Effector memory CD4-positive, alpha-beta T cell (primary cell): Measurements from ENCODE around the gene C8B.

ENCODE experiments used
- DNase-seq, 3 donors: peaks; one replicate each; pipeline ENCODE4 v3.0.0-alpha.2; 2020
- H3K27ac ChIP-seq: 2 replicates; pipeline ENCODE4 v1.7.0; 2013; ENCODE audit warnings: mild to moderate bottlenecking, low read length, moderate library complexity; ENCODE audit not compliant: insufficient read depth, poor library complexity, severe bottlenecking
- H3K27me3 ChIP-seq: replicated peaks from 2 replicates; pipeline ENCODE4 v1.7.0; 2013; ENCODE audit warnings: mild to moderate bottlenecking, low read length; ENCODE audit not compliant: insufficient read depth, control insufficient read depth, poor library complexity, severe bottlenecking
- H3K36me3 ChIP-seq: 2 replicates; pipeline ENCODE4 v1.7.0; 2013; ENCODE audit warnings: mild to moderate bottlenecking, low read length, moderate library complexity; ENCODE audit not compliant: control insufficient read depth, insufficient read depth
- H3K4me1 ChIP-seq: 2 replicates; pipeline ENCODE4 v1.7.0; 2013; ENCODE audit warnings: low read length, mild to moderate bottlenecking; ENCODE audit not compliant: control insufficient read depth, insufficient read depth, poor library complexity, severe bottlenecking
- H3K4me3 ChIP-seq: 2 replicates; pipeline ENCODE4 v1.7.0; 2013; ENCODE audit warnings: low read length, low read depth, mild to moderate bottlenecking; ENCODE audit not compliant: insufficient read depth, poor library complexity, severe bottlenecking
- H3K9me3 ChIP-seq: 2 replicates; pipeline ENCODE4 v1.7.0; 2013; ENCODE audit warnings: mild to moderate bottlenecking, low read length, moderate library complexity; ENCODE audit not compliant: control insufficient read depth

Gene C8B

GRCh38 chr1:56973923-56974742 lies 8.3 kb upstream of the C8B start:
- no peak overlapping the region for H3K27ac ChIP-seq
- no peak overlapping the region for H3K4me3 ChIP-seq
- H3K36me3 ChIP-seq: no peaks in the 10 kb centered on the region
- H3K4me1 ChIP-seq: no peaks in the 10 kb centered on the region
- DNase-seq: no peak
- H3K9me3 ChIP-seq: no peaks in the 10 kb centered on the region
- H3K27me3 ChIP-seq: no peaks in the 10 kb centered on the region

GRCh38 chr1:56972976-56973375 lies 7.2 kb upstream of the C8B start:
- no peak overlapping the region for H3K4me3 ChIP-seq
- no peak overlapping the region for H3K27ac ChIP-seq
- no peak for DNase-seq
- H3K9me3 ChIP-seq: no peaks in the 10 kb centered on the region
- no peaks in the 10 kb centered on the region for H3K36me3 ChIP-seq
- H3K27me3 ChIP-seq: no peaks in the 10 kb centered on the region
- no peaks in the 10 kb centered on the region for H3K4me1 ChIP-seq

- H3K4me1 ChIP-seq: no peaks in the 10 kb centered on the region
- no peaks in the 10 kb centered on the region for H3K9me3 ChIP-seq
- H3K36me3 ChIP-seq: no peaks in the 10 kb centered on the region
- H3K27me3 ChIP-seq: no peaks in the 10 kb centered on the region
- no peak for DNase-seq
- no peak overlapping the region for H3K4me3 ChIP-seq
- no peak overlapping the region for H3K27ac ChIP-seq
Observed at GRCh38 chr1:56970280-56970679, 4.5 kb upstream of the C8B start.

- H3K27me3 ChIP-seq: no peaks in the 10 kb centered on the region
- no peak overlapping the region for H3K27ac ChIP-seq
- DNase-seq: no peak
- no peak overlapping the region for H3K4me3 ChIP-seq
- H3K4me1 ChIP-seq: no peaks in the 10 kb centered on the region
- H3K36me3 ChIP-seq: no peaks in the 10 kb centered on the region
- no peaks in the 10 kb centered on the region for H3K9me3 ChIP-seq
Observed at GRCh38 chr1:56968878-56969495, 3.2 kb upstream of the C8B start.

- H3K4me3 ChIP-seq: no peak overlapping the region
- H3K27ac ChIP-seq: no peak overlapping the region
- no peaks in the 10 kb centered on the region for H3K9me3 ChIP-seq
- no peak for DNase-seq
- H3K36me3 ChIP-seq: no peaks in the 10 kb centered on the region
- no peaks in the 10 kb centered on the region for H3K27me3 ChIP-seq
- no peaks in the 10 kb centered on the region for H3K4me1 ChIP-seq
Observed at GRCh38 chr1:56967900-56968832, 2.4 kb upstream of the C8B start.

- H3K27me3 ChIP-seq: no peaks in the 10 kb centered on the region
- H3K4me3 ChIP-seq: no peak overlapping the region
- no peaks in the 10 kb centered on the region for H3K36me3 ChIP-seq
- H3K4me1 ChIP-seq: no peaks in the 10 kb centered on the region
- DNase-seq: no peak
- H3K9me3 ChIP-seq: no peaks in the 10 kb centered on the region
- H3K27ac ChIP-seq: no peak overlapping the region
Observed at GRCh38 chr1:56967355-56967754, 1.5 kb upstream of the C8B start.

GRCh38 chr1:56966698-56966999 lies 834 bp upstream of the C8B start:
- H3K4me3 ChIP-seq: no peak overlapping the region
- H3K4me1 ChIP-seq: no peaks in the 10 kb centered on the region
- no peak for DNase-seq
- no peak overlapping the region for H3K27ac ChIP-seq
- no peaks in the 10 kb centered on the region for H3K27me3 ChIP-seq
- no peaks in the 10 kb centered on the region for H3K36me3 ChIP-seq
- no peaks in the 10 kb centered on the region for H3K9me3 ChIP-seq

- H3K4me3 ChIP-seq: no peak overlapping the region
- no peak for DNase-seq
- no peak overlapping the region for H3K27ac ChIP-seq
- H3K36me3 ChIP-seq: no peaks in the 10 kb centered on the region
- no peaks in the 10 kb centered on the region for H3K27me3 ChIP-seq
- H3K9me3 ChIP-seq: no peaks in the 10 kb centered on the region
- H3K4me1 ChIP-seq: no peaks in the 10 kb centered on the region
Observed at GRCh38 chr1:56965191-56965590, 624 bp downstream of the C8B start.

GRCh38 chr1:56964349-56965017 lies 1.3 kb downstream of the C8B start:
- Histone ChIP-seq H3K4me1 (no peaks in the 10 kb centered on the region), H3K36me3 (no peaks in the 10 kb centered on the region)
- DNase-seq: no peak

More at GRCh38 chr1:56964349-56965017, 1.3 kb downstream of the C8B start:
- no peak overlapping the region for H3K27ac ChIP-seq
- H3K27me3 ChIP-seq: no peaks in the 10 kb centered on the region
- no peak overlapping the region for H3K4me3 ChIP-seq
- H3K9me3 ChIP-seq: no peaks in the 10 kb centered on the region
